B cell (primary cell): ENCODE results near the gene ZNF710. TPM values are rescaled to one million over a fixed set of nuclear protein-coding genes. Genes with fewer than 3 reads are reported as not detected.

ENCODE experiments used
- ATAC-seq: fragments of 200-7000 bp; cut with Tn5 transposase; one replicate; pipeline ENCODE4 v1.10.0; 2021; ENCODE audit warnings: low read depth, mild to moderate bottlenecking, moderate number of reproducible peaks, moderate library complexity
- CTCF ChIA-PET: fragments of 350-600 bp; sonication (Branson Sonifier 250); formaldehyde crosslinking; loops from one replicate; lab custom pipeline; 2021; ENCODE audit warnings: antibody characterized with exemption, inconsistent platforms; lab: Charles Lee
- POLR2A ChIA-PET: fragments of 350-600 bp; sonication (Branson Sonifier 250); formaldehyde crosslinking; loops from one replicate; lab custom pipeline; 2021; ENCODE audit warnings: antibody characterized with exemption; lab: Charles Lee
- DNase-seq: peaks from one replicate; pipeline ENCODE4 v3.0.0; 2013
- H2AFZ ChIP-seq: 2 replicates; pipeline ENCODE4 v1.6.1; 2012; ENCODE audit warnings: mild to moderate bottlenecking, low read depth, low read length; ENCODE audit not compliant: insufficient read depth, poor library complexity, severe bottlenecking
- H3K27ac ChIP-seq, 2 donors: 1 replicate in 1 of 2; 2 replicates in 1 of 2; pipeline ENCODE4 v1.5.1; 2012 to 2013; ENCODE audit warnings: low read length in 2 of 2, mild to moderate bottlenecking in 2 of 2, moderate library complexity in 1 of 2
- H3K27me3 ChIP-seq, 4 experiments: fragments of 200-600 bp in 1 of 4; sonication (generic) in 1 of 4; replicated peaks in 1 of 4; 1 replicate in 2 of 4; 2 replicates in 2 of 4; pipeline versions ENCODE4 v1.6.1 to v1.7.0; 2013 to 2016; ENCODE audit warnings: low read length in 3 of 4, mild to moderate bottlenecking in 2 of 4, mixed read lengths in 1 of 4, moderate library complexity in 1 of 4; ENCODE audit not compliant: insufficient read depth in 4 of 4, control insufficient read depth in 3 of 4; ENCODE audit errors: control extremely low read depth in 1 of 4
- H3K36me3 ChIP-seq, 2 experiments: replicated peaks in 1 of 2; 1 replicate in 1 of 2; 2 replicates in 1 of 2; pipeline versions ENCODE4 v1.6.1 to v1.7.1; 2013; ENCODE audit warnings: low read length in 1 of 2; ENCODE audit not compliant: insufficient read depth in 2 of 2, control insufficient read depth in 1 of 2; ENCODE audit errors: control extremely low read depth in 1 of 2, extremely low read depth in 1 of 2
- H3K4me1 ChIP-seq, 2 donors: fragments of 200-600 bp in 1 of 2; sonication (generic) in 1 of 2; 1 replicate in 1 of 2; 2 replicates in 1 of 2; pipeline versions ENCODE4 v1.5.1 to v1.6.1; 2013 to 2017; ENCODE audit warnings: low read length in 2 of 2; ENCODE audit not compliant: control insufficient read depth in 2 of 2, insufficient read depth in 2 of 2
- H3K4me2 ChIP-seq: replicated peaks from 2 replicates; pipeline ENCODE3; 2012; ENCODE audit warnings: mild to moderate bottlenecking, low read depth, low read length; ENCODE audit not compliant: poor library complexity, severe bottlenecking
- H3K4me3 ChIP-seq, 5 experiments: fragments of 200-600 bp in 1 of 5; sonication (generic) in 1 of 5; 1 replicate in 3 of 5; 2 replicates in 2 of 5; pipeline versions ENCODE4 v1.5.1 to v1.7.0; 2011 to 2016; ENCODE audit warnings: low read length in 4 of 5, mild to moderate bottlenecking in 4 of 5, low read depth in 2 of 5, control low read depth in 1 of 5, moderate library complexity in 1 of 5; ENCODE audit not compliant: insufficient read depth in 1 of 5; ENCODE audit errors: control extremely low read depth in 1 of 5, extremely low read depth in 1 of 5
- H3K79me2 ChIP-seq: fragments of 200-600 bp; sonication (generic); one replicate; pipeline ENCODE4 v1.6.0; 2016; ENCODE audit warnings: low read length; ENCODE audit not compliant: control insufficient read depth, insufficient read depth
- H3K9ac ChIP-seq: fragments of 200-600 bp; sonication (generic); 2 replicates; pipeline ENCODE4 v1.6.1; 2017; ENCODE audit warnings: mild to moderate bottlenecking, low read length, moderate library complexity
- H3K9me3 ChIP-seq, 3 donors: one replicate each; pipeline versions ENCODE4 v1.6.1 to v1.7.1; 2013; ENCODE audit warnings: low read length in 2 of 3; ENCODE audit not compliant: control insufficient read depth in 2 of 3, insufficient read depth in 1 of 3; ENCODE audit errors: control extremely low read depth in 1 of 3
- H4K20me1 ChIP-seq: 2 replicates; pipeline ENCODE4 v1.6.0; 2012; ENCODE audit warnings: mild to moderate bottlenecking, low read length; ENCODE audit not compliant: insufficient read depth, control insufficient read depth, poor library complexity, severe bottlenecking
- H3K27ac Mint-ChIP-seq: one replicate; pipeline ENCODE4 v1.8.0; 2021; ENCODE audit warnings: mixed read lengths
- H3K27me3 Mint-ChIP-seq: one replicate; pipeline ENCODE4 v1.8.0; 2021; ENCODE audit warnings: mixed read lengths
- H3K4me1 Mint-ChIP-seq: one replicate; pipeline ENCODE4 v1.8.0; 2021; ENCODE audit warnings: mixed read lengths
- H3K4me3 Mint-ChIP-seq: one replicate; pipeline ENCODE4 v1.8.0; 2021; ENCODE audit warnings: mixed read lengths
- H3K9me3 Mint-ChIP-seq: one replicate; pipeline ENCODE4 v1.8.0; 2022; ENCODE audit warnings: mixed read lengths; ENCODE audit not compliant: insufficient read depth
- CTCF ChIP-seq: fragments of 200-600 bp; IDR thresholded peaks from one replicate; pipeline ENCODE4 v1.8.0; 2022; ENCODE audit warnings: antibody characterized with exemption, mild to moderate bottlenecking
- EZH2 ChIP-seq: IDR thresholded peaks from 2 replicates; pipeline ENCODE4 v1.6.1; 2012; ENCODE audit warnings: borderline replicate concordance, low read depth, mild to moderate bottlenecking, moderate library complexity, low read length; ENCODE audit not compliant: insufficient read depth, poor library complexity, severe bottlenecking
- WGBS: methylation state at CpG from one replicate; pipeline ENCODE4 v1.1.5; 2013; ENCODE audit warnings: missing lambda C conversion rate; ENCODE audit not compliant: insufficient coverage; 5-methylcytosine and 5-hydroxymethylcytosine counted together
- intact Hi-C: fragments of 100-400 bp; cut with micrococcal nuclease; formaldehyde crosslinking; loops from one replicate; pipeline ENCODE4 v1.10.0; 2022
- polyA plus RNA-seq: library from polyadenylated mRNA; depleted of rRNA; stranded (reverse); fragments of >200 nt; gene quantifications from 2 replicates; pipeline ENCODE4 v1.2.3, GENCODE V29; 2012
- small RNA-seq: library from RNA; depleted of rRNA; stranded (forward); fragments of <200 nt; gene quantifications from one replicate; pipeline ENCODE3, GENCODE V24; 2012; ENCODE audit warnings: low replicate concordance, low read depth; ENCODE audit not compliant: insufficient read length
- total RNA-seq, 2 donors: library from RNA; stranded (reverse); fragments of 120-200 nt in 1 of 2; gene quantifications; 1 replicate in 1 of 2; 2 replicates in 1 of 2; pipeline versions ENCODE4 v1.2.3 to v1.2.4, GENCODE V29; 2013 to 2022

Gene ZNF710
- total and polyA plus RNA-seq, 2 donors (not counting 1 experiment from before 2014, with no cell fraction given), result 8.7 to 38.7 TPM

GRCh38 chr15:90130291-90130690 lies 129.2 kb downstream of the ZNF710 start:
- peaks cover 8% of the 10 kb centered on the region for H3K4me1 Mint-ChIP-seq
- H3K4me3 ChIP-seq, result no peak overlapping the region
- WGBS, result 97% methylated on average over 7 of the region's 8 CpGs
- no peak overlapping the region for H3K4me2 ChIP-seq
- no peak overlapping the region for H3K27ac ChIP-seq
- H3K4me3 Mint-ChIP-seq, result no peak overlapping the region
- no peaks in the 10 kb centered on the region for H3K36me3 ChIP-seq
- intact Hi-C loops, result no loop called here
- H3K9me3 ChIP-seq, result no peaks in the 10 kb centered on the region
- DNase-seq (no peak), ATAC-seq (no peak)
- no peak overlapping the region for H3K27ac Mint-ChIP-seq
- no peak overlapping the region for H3K9ac ChIP-seq
- peaks cover 0 to 4% (median 0%) of the 10 kb centered on the region in 4 experiments for H3K27me3 ChIP-seq
- no peaks in the 10 kb centered on the region for H3K79me2 ChIP-seq
- H3K27me3 Mint-ChIP-seq, result peaks cover 15% of the 10 kb centered on the region
- CTCF ChIA-PET, result interaction anchor here (0.6 kb wide), 1 partner anchor 158 kb away, joined by 7 read pairs; no protein-coding TSS in a partner anchor
- peaks cover 9 to 12% of the 10 kb centered on the region in 2 donors for H3K4me1 ChIP-seq
- no peaks in the 10 kb centered on the region for H4K20me1 ChIP-seq
- no peak for TF ChIP-seq EZH2
- TF ChIP-seq CTCF, result no peak
- POLR2A ChIA-PET, result no interaction called here
- no peak overlapping the region for H2AFZ ChIP-seq
- H3K9me3 Mint-ChIP-seq, result no peaks in the 10 kb centered on the region

Small RNA genes within 50 kb of the gene (small RNA-seq; reads per million reads assigned to genes)
- gene MIR3174 (not detected), gene RF00066 (not detected)

Other genes with a start within 250 kb of the ZNF710 start
- gene MESP2, start 225.0 kb upstream of the ZNF710 start, total RNA-seq, result not detected in 2 replicates
- 0.19 TPM in 1 of 2 replicates, not detected in the other for gene MESP2, start 225.0 kb upstream of the ZNF710 start, polyA plus RNA-seq
- gene ANPEP, start 186.5 kb upstream of the ZNF710 start, total RNA-seq, result 1.00 and 2.0 TPM in 2 replicates
- 1.2 and 3.4 TPM in 2 replicates for gene ANPEP, start 186.5 kb upstream of the ZNF710 start, polyA plus RNA-seq
- gene AP3S2, start 107.3 kb upstream of the ZNF710 start, total RNA-seq, result 32.3 and 43.1 TPM in 2 replicates
- 11.3 and 13.6 TPM in 2 replicates for gene AP3S2, start 107.3 kb upstream of the ZNF710 start, polyA plus RNA-seq
- gene ARPIN, start 88.4 kb upstream of the ZNF710 start, total RNA-seq, result 0.10 TPM in 1 of 2 replicates, not detected in the other
- gene ARPIN, start 88.4 kb upstream of the ZNF710 start, polyA plus RNA-seq, result 0.09 and 0.10 TPM in 2 replicates
- gene IDH2, start 101.1 kb downstream of the ZNF710 start, total RNA-seq, result 30.7 and 33.3 TPM in 2 replicates
- 34.5 and 35.8 TPM in 2 replicates for gene IDH2, start 101.1 kb downstream of the ZNF710 start, polyA plus RNA-seq
- gene SEMA4B, start 200.0 kb downstream of the ZNF710 start, total RNA-seq, result 334 and 336 TPM in 2 replicates
- gene SEMA4B, start 200.0 kb downstream of the ZNF710 start, polyA plus RNA-seq, result 285 and 292 TPM in 2 replicates
- 139 and 153 TPM in 2 replicates for gene CIB1, start 232.6 kb downstream of the ZNF710 start, total RNA-seq
- gene CIB1, start 232.6 kb downstream of the ZNF710 start, polyA plus RNA-seq, result 115 and 157 TPM in 2 replicates
- gene GDPGP1, start 232.9 kb downstream of the ZNF710 start, total RNA-seq, result 9.0 and 10.4 TPM in 2 replicates
- 8.1 and 9.3 TPM in 2 replicates for gene GDPGP1, start 232.9 kb downstream of the ZNF710 start, polyA plus RNA-seq
- gene TTLL13, start 248.2 kb downstream of the ZNF710 start, total RNA-seq, result 0.22 and 0.42 TPM in 2 replicates
- 0.33 TPM in 1 of 2 replicates, not detected in the other for gene TTLL13, start 248.2 kb downstream of the ZNF710 start, polyA plus RNA-seq